Activated CD4-positive, alpha-beta memory T cell treated with anti-CD3 and anti-CD28 coated beads for 36 hours (primary cell): ENCODE data around the gene DLGAP1. TPM values are rescaled to one million over a fixed set of nuclear protein-coding genes. Genes with fewer than 3 reads are reported as not detected.

Experiments used
- CTCF ChIA-PET: fragments of 350-600 bp; sonication (Branson Sonifier 250); formaldehyde crosslinking; loops from one replicate; lab custom pipeline; 2021; ENCODE audit warnings: antibody characterized with exemption, inconsistent platforms; lab: Charles Lee
- POLR2A ChIA-PET: fragments of 350-600 bp; sonication (Branson Sonifier 250); formaldehyde crosslinking; loops from one replicate; lab custom pipeline; 2021; ENCODE audit warnings: antibody characterized with exemption; lab: Charles Lee
- DNase-seq: peaks from one replicate; pipeline ENCODE4 v3.0.0-alpha.2; 2020
- H3K27ac Mint-ChIP-seq: one replicate; pipeline ENCODE4 v1.8.0; 2021; ENCODE audit warnings: mixed read lengths
- H3K27me3 Mint-ChIP-seq: one replicate; pipeline ENCODE4 v1.8.0; 2021; ENCODE audit warnings: mixed read lengths
- H3K36me3 Mint-ChIP-seq: one replicate; pipeline ENCODE4 v1.8.0; 2021; ENCODE audit warnings: mixed read lengths
- H3K4me1 Mint-ChIP-seq: one replicate; pipeline ENCODE4 v1.8.0; 2021; ENCODE audit warnings: low read depth, mixed read lengths
- H3K4me3 Mint-ChIP-seq: one replicate; pipeline ENCODE4 v1.8.0; 2021; ENCODE audit warnings: mild to moderate bottlenecking, mixed read lengths
- H3K9me3 Mint-ChIP-seq: one replicate; pipeline ENCODE4 v1.8.0; 2021; ENCODE audit warnings: mixed read lengths
- intact Hi-C: fragments of 100-400 bp; cut with micrococcal nuclease; formaldehyde crosslinking; loops from one replicate; pipeline ENCODE4 v1.15.1; 2023
- total RNA-seq, 2 experiments: library from RNA; stranded (reverse); gene quantifications; one replicate each; pipeline ENCODE4 v1.2.3, GENCODE V29; 2021

Gene DLGAP1
- total RNA-seq, 2 experiments from 2014 or later = 0.45 to 1.0 TPM

DNA sequence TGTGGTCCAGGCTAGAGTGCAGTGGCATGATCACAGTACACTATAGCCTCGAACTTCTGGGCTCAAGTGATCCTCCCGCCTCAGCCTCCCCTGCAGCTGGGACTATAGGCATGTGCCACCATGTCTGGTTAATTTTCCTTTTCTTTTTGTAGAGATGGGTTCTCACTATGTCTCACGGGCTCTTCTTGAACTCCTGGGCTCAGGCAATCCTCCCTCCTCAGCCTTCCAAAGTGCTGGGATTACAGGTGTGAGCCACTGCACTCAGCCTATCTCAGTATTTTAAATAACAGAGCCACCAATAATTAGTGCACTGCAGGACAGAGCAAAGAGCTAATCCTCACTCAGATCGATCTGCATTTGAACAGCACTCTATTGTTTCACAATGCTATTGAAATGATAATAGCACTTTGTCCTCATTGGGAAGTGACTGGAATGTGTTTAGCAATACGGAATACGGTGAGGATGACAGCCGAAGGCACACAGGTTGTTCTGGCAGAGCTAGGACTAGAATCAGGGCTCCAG lies 335.9 kb downstream of the DLGAP1 start:
- H3K27me3 Mint-ChIP-seq = no peaks in the 10 kb centered on the region
- CTCF ChIA-PET = interaction anchor here (0.8 to 1.0 kb wide), 2 partner anchors 10 to 12 kb away, joined by 3 to 8 read pairs; no protein-coding TSS in a partner anchor
- POLR2A ChIA-PET = no interaction called here

DNA sequence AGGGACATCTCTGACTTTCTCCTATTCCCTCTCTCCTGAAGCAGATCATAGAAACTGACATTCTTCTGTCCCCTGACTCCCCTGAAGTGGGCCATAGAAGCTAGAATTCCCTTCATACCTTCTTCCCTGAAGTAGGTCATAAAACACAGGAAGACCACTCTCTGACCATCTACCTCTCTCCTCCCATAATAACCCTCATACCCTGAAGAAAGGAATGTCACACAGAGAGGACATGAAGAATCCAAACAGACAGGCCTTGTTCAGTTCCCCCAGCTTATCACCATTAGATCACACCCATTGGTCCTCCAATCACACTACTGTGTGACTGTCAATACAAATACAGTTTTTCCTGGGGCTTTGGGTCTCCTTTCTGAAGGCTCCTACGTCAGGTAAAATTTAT lies 347.1 kb downstream of the DLGAP1 start:
- ChIA-PET POLR2A (no interaction called here), CTCF (interaction anchor here (1.2 to 3.8 kb wide), 6 partner anchors 8 to 950 kb away, joined by 3 to 49 read pairs (median 8); no protein-coding TSS in a partner anchor)
- H3K27ac Mint-ChIP-seq = no peak overlapping the region
- intact Hi-C loops = no loop called here
- H3K36me3 Mint-ChIP-seq = no peaks in the 10 kb centered on the region
- no peaks in the 10 kb centered on the region for H3K27me3 Mint-ChIP-seq
- no peaks in the 10 kb centered on the region for H3K4me1 Mint-ChIP-seq
- H3K4me3 Mint-ChIP-seq = no peak overlapping the region
- H3K9me3 Mint-ChIP-seq = no peaks in the 10 kb centered on the region
- no peak for DNase-seq

More for the DNA sequence above, 335.9 kb downstream of the DLGAP1 start:
- Mint-ChIP-seq H3K4me3 (no peak overlapping the region), H3K27ac (no peak overlapping the region), H3K36me3 (no peaks in the 10 kb centered on the region), H3K9me3 (no peaks in the 10 kb centered on the region), H3K4me1 (no peaks in the 10 kb centered on the region)
- DNase-seq = no peak
- intact Hi-C loops = no loop called here

DNA sequence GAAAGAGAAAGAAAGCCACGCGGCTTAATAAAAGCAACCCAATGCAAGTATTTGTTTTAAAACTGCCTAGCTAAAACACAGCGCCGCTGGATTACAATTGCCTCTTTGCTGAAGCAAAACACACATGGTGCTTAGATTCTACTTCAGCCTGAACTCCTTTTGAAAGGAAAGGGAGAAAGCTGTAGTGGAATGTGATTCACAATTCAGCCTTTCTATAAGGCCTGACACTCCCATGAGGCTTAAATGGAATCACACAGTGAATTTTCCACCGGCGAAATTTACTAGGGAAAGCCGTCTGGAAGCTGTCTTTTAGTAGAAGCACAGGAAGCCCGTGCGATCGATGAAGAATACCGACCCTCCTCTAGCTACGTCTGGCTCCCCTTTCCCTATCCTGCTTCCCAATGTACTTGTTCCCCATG lies 348.0 kb downstream of the DLGAP1 start:
- no peak overlapping the region for H3K4me3 Mint-ChIP-seq
- H3K27ac Mint-ChIP-seq = no peak overlapping the region
- intact Hi-C loops = no loop called here
- POLR2A ChIA-PET = no interaction called here
- H3K9me3 Mint-ChIP-seq = no peaks in the 10 kb centered on the region
- no peaks in the 10 kb centered on the region for H3K27me3 Mint-ChIP-seq
- CTCF ChIA-PET = interaction anchor here (0.7 to 3.8 kb wide), 17 partner anchors 9 to 954 kb away, joined by 3 to 49 read pairs (median 4); no protein-coding TSS in a partner anchor
- H3K36me3 Mint-ChIP-seq = no peaks in the 10 kb centered on the region
- H3K4me1 Mint-ChIP-seq = no peaks in the 10 kb centered on the region
- DNase-seq = no peak

DNA sequence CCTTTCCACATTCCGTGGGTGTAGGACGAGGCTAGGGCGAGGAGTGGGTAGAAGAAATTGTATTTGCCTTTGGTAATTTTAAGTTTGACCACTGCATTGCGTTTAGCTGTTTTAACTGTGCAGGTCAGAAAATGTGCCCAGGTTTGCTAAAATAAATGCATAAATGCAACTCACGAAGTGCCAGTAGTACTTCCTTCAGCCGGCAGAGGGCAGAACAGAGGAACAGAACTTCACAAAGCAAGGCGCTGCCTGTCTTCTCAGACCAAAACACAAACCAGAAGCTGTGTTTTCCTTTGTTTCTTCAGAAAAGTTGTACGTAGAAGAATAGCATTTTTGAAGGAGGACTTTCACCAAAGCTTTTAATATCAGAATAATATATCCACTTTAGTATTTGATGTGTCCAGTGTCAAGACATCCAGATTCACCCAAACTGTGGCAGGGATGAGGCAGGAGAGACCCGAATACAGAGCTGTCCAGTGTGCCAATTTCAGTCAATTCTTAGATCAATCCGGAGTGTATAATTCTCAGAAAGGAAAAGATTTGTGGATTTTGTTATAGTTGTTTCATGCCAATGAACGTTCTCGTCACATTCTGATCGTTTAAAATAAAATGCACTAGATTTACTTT lies 348.6 kb downstream of the DLGAP1 start:
- ChIA-PET POLR2A (no interaction called here), CTCF (interaction anchor here (0.6 to 3.8 kb wide), 18 partner anchors 9 to 954 kb away, joined by 3 to 49 read pairs (median 4); no protein-coding TSS in a partner anchor)
- intact Hi-C loops = loop anchor here (1.0 kb wide), 1 partner anchor 951 kb away; no protein-coding TSS in a partner anchor

DNA sequence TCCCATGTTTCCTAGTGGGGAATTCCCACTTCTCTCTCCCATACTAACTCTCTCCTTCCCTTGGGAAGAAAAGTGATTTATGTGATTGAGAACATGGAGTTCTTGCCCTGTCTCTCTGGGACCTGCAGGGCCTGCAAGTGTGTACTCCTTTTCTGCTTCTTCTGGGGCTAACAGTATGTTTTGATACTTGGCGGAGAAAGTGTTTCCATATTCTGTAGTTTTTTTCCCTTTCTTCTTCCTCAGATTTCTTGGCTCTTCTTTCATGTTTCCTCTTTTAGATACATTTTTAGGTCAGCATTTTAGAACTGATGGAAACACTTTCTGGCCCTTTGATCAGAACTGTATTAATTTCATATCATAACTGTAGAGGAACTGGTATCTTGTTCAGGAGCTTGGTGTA lies 352.2 kb downstream of the DLGAP1 start:
- H3K27me3 Mint-ChIP-seq = no peaks in the 10 kb centered on the region
- H3K4me3 Mint-ChIP-seq = no peak overlapping the region
- H3K36me3 Mint-ChIP-seq = no peaks in the 10 kb centered on the region
- H3K9me3 Mint-ChIP-seq = no peaks in the 10 kb centered on the region
- DNase-seq = no peak
- H3K27ac Mint-ChIP-seq = no peak overlapping the region
- ChIA-PET CTCF (no interaction called here), POLR2A (no interaction called here)
- H3K4me1 Mint-ChIP-seq = peaks cover 8% of the 10 kb centered on the region
- intact Hi-C loops = no loop called here

More for the DNA sequence above, 348.6 kb downstream of the DLGAP1 start:
- H3K4me3 Mint-ChIP-seq = no peak overlapping the region
- no peaks in the 10 kb centered on the region for H3K36me3 Mint-ChIP-seq
- H3K9me3 Mint-ChIP-seq = no peaks in the 10 kb centered on the region
- peak; percentile 70 for DNase-seq
- H3K27me3 Mint-ChIP-seq = no peaks in the 10 kb centered on the region
- H3K4me1 Mint-ChIP-seq = no peaks in the 10 kb centered on the region
- no peak overlapping the region for H3K27ac Mint-ChIP-seq

DNA sequence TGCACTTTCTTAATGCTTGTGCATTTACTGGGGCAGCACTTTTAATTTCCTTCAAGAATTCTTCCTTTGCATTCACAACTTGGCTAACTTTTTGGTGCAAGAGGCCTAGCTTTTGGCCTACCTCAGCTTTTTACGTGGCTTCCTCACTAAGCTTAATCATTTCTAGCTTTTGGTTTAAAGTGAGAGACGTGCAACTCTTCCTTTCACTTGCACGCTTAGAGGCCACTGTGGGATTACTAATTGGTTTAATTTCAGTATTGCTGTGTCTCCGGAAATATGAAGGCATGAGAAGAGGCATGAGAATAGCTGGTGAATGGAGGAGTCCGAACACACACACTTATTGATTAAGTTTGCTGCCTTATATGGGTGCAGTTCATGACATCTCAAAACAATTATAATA lies 354.1 kb downstream of the DLGAP1 start:
- Mint-ChIP-seq H3K4me3 (no peak overlapping the region), H3K9me3 (no peaks in the 10 kb centered on the region), H3K27me3 (peaks cover 1% of the 10 kb centered on the region), H3K36me3 (no peaks in the 10 kb centered on the region), H3K27ac (peak overlapping the region; percentile 21), H3K4me1 (peaks cover 8% of the 10 kb centered on the region)
- ChIA-PET CTCF (interaction anchor here (1.0 kb wide), 1 partner anchor 330 kb away, joined by 6 read pairs; no protein-coding TSS in a partner anchor), POLR2A (no interaction called here)
- no peak for DNase-seq
- intact Hi-C loops = no loop called here

DNA sequence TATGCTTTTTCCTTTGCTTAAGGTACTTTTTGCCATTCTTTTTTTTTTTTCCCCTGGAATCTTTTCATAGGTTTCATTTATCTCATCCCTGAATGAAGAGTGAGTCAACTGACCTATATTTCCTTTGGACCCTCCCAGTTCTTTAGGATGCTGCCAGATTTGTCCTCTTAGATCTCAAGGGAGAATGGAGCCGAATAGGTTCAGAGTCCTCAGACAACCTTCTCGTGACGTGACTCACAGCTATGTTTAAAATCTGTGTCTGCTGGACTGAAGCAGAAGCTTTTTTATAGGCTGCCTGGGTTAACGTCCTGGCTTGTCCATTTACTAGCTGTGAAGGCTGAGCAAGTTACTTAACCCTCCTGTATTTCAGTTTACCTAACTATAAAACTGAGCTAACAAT lies 358.6 kb downstream of the DLGAP1 start:
- ChIA-PET POLR2A (no interaction called here), CTCF (interaction anchor here (0.7 to 2.8 kb wide), 2 partner anchors 10 to 317 kb away, joined by 3 to 9 read pairs; no protein-coding TSS in a partner anchor)
- intact Hi-C loops = no loop called here
- Mint-ChIP-seq H3K4me1 (peaks cover 8% of the 10 kb centered on the region), H3K9me3 (no peaks in the 10 kb centered on the region), H3K4me3 (no peak overlapping the region), H3K36me3 (no peaks in the 10 kb centered on the region), H3K27ac (no peak overlapping the region), H3K27me3 (peaks cover 1% of the 10 kb centered on the region)
- no peak for DNase-seq

DNA sequence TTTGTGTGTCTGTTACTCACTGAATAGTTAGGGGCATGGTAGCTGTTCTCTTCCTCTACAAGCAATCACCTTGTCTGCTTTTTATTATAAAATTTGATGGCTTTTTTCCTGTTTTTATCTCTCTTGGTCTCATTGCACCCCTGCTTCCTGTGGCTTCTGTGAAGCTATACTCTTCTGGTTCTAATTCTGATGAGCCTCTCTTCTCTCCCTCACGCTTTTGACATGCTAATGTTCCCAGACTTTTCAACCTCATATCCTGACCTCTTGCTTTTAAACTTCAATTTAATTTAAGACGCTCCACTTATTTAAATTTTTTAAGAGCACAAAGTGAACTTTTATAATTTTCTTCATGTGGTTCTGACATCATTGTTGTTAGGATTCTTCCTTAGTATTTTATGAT lies 361.4 kb downstream of the DLGAP1 start:
- Mint-ChIP-seq H3K27ac (no peak overlapping the region), H3K9me3 (no peaks in the 10 kb centered on the region), H3K36me3 (no peaks in the 10 kb centered on the region), H3K4me3 (no peak overlapping the region), H3K4me1 (no peaks in the 10 kb centered on the region), H3K27me3 (peaks cover 4% of the 10 kb centered on the region)
- DNase-seq = no peak
- intact Hi-C loops = no loop called here
- POLR2A ChIA-PET = no interaction called here
- CTCF ChIA-PET = no interaction called here

DNA sequence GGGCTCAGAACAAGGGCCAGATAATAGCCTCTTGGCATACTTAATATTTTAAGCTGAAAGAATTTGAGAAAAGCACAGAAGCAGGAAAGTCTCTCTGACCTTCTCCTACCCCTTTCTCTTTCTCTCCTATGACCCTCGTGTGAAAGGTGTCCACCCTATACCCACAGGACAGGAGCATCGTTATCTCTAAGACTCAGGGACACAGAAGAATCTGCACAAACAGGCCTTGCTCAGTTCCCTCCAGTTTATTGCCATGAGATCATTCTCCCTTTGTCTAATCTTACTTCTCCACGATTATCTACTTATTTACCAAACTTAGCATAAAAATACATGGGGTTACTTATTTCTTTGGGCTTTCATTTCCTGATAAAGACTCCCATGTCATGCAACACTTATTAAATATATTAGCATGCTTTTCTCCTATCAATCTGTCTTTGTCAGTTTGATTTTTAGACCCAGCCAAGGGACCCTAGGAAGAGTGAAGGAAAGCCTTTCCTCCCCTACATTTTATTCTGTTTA lies 370.7 kb downstream of the DLGAP1 start:
- CTCF ChIA-PET = no interaction called here
- H3K27me3 Mint-ChIP-seq = peaks cover 2% of the 10 kb centered on the region
- H3K27ac Mint-ChIP-seq = no peak overlapping the region
- no peak for DNase-seq
- H3K36me3 Mint-ChIP-seq = no peaks in the 10 kb centered on the region
- peaks cover 11% of the 10 kb centered on the region for H3K9me3 Mint-ChIP-seq
- POLR2A ChIA-PET = no interaction called here
- intact Hi-C loops = no loop called here
- H3K4me1 Mint-ChIP-seq = no peaks in the 10 kb centered on the region
- no peak overlapping the region for H3K4me3 Mint-ChIP-seq

DNA sequence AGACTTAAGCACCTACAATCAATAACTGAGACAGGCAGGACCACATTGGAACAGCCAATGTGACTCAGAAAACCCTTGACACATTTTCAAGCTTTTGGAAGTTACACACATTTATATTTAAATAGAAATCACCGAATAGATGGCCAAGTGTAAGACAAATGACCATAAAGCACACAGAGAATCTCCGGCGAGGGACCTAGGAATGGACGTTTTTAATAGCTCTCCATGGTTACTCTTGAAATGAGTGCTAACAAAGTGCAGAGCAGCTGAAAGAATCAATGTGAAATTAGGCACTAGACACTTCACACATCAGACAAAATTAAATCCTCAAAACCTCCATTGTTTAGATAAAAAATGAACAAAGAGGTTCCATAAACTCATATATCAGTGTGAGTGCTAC lies 376.9 kb downstream of the DLGAP1 start:
- H3K4me3 Mint-ChIP-seq = no peak overlapping the region
- no peaks in the 10 kb centered on the region for H3K4me1 Mint-ChIP-seq
- peaks cover 3% of the 10 kb centered on the region for H3K27me3 Mint-ChIP-seq
- intact Hi-C loops = no loop called here
- DNase-seq = no peak
- no peaks in the 10 kb centered on the region for H3K36me3 Mint-ChIP-seq
- CTCF ChIA-PET = interaction anchor here (1.6 kb wide), 1 partner anchor 29 kb away, joined by 3 read pairs; no protein-coding TSS in a partner anchor
- no peaks in the 10 kb centered on the region for H3K9me3 Mint-ChIP-seq
- H3K27ac Mint-ChIP-seq = no peak overlapping the region
- POLR2A ChIA-PET = no interaction called here

DNA sequence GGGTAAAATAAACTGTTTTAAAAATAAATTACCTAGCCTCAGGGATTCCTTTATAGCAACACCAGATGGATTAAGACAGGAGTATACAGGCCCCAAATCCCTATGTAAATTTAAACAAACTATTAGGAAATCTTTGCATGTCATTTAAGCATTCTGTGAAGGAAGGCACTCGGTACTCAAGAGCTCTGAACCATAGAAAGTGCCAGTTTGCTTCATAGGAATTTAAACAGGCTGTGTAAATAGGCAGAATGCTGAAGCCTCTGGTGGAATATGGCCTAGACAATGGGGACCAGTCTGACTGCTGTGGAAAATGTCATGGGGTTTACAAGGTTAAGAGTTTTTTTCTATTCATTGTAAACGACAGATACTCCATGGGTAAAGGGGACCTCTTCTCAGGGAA lies 377.4 kb downstream of the DLGAP1 start:
- ChIA-PET CTCF (interaction anchor here (1.6 kb wide), 1 partner anchor 29 kb away, joined by 3 read pairs; no protein-coding TSS in a partner anchor), POLR2A (no interaction called here)
- Mint-ChIP-seq H3K4me1 (no peaks in the 10 kb centered on the region), H3K27ac (no peak overlapping the region), H3K9me3 (no peaks in the 10 kb centered on the region), H3K27me3 (peaks cover 3% of the 10 kb centered on the region), H3K36me3 (no peaks in the 10 kb centered on the region), H3K4me3 (no peak overlapping the region)
- intact Hi-C loops = no loop called here
- DNase-seq = no peak

DNA sequence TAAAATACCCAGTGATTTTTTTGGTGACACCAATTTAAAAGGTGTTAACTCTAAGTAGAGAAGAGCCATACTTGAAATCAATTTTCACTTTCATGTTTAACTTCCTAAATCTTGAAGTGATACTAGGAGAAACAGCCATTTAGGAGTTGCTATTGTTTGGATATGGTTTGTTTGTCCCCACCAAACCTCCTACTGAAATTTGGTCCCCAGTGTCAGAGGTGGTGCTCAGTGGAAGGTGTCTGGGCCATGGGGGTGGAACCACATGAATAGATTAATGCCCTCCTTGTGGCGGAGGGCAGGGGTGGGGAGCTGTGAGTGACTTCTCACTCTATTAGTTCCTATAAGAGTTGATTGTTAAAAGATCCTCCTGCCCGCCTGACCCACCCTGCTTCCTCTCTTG lies 377.9 kb downstream of the DLGAP1 start:
- no peaks in the 10 kb centered on the region for H3K9me3 Mint-ChIP-seq
- POLR2A ChIA-PET = no interaction called here
- intact Hi-C loops = no loop called here
- DNase-seq = no peak
- no peak overlapping the region for H3K27ac Mint-ChIP-seq
- no peaks in the 10 kb centered on the region for H3K4me1 Mint-ChIP-seq
- H3K36me3 Mint-ChIP-seq = no peaks in the 10 kb centered on the region
- CTCF ChIA-PET = interaction anchor here (1.6 kb wide), 1 partner anchor 30 kb away, joined by 3 read pairs; no protein-coding TSS in a partner anchor
- H3K4me3 Mint-ChIP-seq = no peak overlapping the region
- peaks cover 3% of the 10 kb centered on the region for H3K27me3 Mint-ChIP-seq
